ENCODE results near the gene ATP9B.
A peak's percentile ranks its signal among the peaks of the same experiment; 100 is the strongest.

The ATP9B gene

GRCh38 chr18:79195716-79196683 lies 126.8 kb downstream of the ATP9B start:
- no peak for DNase-seq (ENCODE audit: low read depth in 2 of 2)

- DNase-seq (ENCODE audit: low read depth in 2 of 2): no peak
These were observed 128.3 kb downstream of the ATP9B start for GRCh38 chr18:79197531-79197930.

DNA sequence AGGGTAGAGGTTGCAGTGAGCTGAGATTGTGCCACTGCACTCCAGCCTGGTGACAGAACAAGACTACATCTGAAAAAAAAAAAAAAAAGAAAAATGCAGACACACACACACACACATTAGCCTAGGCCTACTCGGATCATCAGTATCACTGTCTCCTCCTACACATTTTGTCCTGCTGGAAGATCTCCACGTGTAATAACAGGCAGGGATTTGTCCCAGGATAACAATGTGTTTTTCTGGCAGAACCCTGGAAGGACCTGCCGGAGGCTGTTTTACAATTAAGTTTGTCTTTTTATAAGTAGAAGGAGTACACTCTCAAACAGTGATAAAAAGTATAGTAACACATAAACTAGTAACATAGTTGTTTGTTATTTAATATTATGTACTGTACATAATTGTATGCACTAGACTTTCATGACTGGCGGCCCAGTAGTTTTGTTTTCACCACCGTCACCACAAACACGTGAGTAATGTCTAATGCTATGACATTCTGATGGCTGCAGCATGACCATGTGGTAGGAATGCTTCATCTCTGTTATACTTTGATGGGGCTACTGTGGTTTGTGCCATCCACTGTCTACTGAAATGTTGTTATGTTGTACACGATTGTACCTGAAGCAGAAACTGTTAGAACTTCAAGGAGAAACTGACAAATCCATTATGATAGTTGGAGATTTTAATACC lies 130.6 kb downstream of the ATP9B start:
- DNase-seq (ENCODE audit: low read depth in 2 of 2): no peak

DNA sequence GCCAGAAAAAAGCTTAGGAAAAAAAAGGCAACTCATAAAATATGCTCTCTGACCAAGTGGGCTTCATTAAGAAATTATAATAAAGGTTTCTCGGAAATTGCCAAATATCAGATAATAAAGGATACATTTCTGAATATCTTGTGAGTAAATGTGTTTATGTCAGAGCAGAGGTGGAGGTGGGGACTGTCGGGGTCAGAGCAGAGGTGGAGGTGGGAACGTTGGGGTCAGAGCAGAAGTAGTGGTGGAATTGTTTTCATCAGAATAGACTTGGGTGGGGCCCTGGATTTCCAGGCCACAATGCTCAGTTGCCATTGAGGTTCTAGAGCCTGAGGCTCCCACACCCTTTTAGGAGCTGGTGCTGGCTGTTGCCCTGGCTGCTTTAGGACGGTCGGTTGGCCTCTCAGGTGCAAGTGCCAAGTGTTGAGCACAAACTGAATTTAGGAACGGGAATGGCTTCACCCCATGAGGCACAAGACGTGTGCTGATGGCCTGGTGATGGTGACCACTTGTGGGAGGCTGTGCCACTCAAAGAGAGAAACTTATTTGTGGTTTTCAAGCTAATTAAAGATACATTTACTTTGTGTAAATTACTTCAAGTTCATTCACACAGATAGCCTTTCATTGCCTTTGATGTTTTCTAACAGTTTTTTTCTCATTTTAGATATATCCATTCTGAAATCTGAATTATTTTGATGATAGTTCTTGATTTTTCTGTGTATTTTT lies 131.5 kb downstream of the ATP9B start:
- DNase-seq (ENCODE audit: low read depth in 2 of 2): no peak

DNA sequence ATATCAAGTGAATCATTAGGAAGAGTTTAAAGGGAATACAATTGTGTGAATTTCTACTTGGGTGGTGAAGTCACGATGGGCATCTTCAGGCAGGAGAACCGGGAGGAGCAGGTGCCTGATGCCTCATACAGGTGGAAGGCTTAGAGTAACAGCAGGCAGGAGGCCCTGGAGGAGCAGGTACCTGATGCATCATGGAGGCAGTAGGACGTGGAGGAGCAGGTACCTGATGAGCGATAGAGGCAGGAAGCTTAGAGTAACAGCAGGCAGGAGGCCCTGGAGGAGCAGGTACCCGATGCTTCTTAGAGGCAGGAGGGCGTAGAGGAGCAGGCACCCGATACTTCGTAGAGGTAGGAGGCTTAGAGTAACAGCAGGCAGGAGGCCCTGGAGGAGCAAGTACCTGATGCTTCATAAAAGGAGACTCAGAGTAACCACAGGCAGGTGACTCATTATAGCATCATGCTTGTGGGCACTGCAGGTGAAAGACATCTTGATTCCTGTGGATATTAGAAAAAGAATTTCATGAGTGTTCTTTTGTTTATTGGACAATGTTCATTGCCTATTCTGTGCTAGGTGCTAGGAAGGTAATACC lies 133.9 kb downstream of the ATP9B start:
- DNase-seq (ENCODE audit: low read depth in 2 of 2): peak in 1 of 2 donors; percentile 30

DNA sequence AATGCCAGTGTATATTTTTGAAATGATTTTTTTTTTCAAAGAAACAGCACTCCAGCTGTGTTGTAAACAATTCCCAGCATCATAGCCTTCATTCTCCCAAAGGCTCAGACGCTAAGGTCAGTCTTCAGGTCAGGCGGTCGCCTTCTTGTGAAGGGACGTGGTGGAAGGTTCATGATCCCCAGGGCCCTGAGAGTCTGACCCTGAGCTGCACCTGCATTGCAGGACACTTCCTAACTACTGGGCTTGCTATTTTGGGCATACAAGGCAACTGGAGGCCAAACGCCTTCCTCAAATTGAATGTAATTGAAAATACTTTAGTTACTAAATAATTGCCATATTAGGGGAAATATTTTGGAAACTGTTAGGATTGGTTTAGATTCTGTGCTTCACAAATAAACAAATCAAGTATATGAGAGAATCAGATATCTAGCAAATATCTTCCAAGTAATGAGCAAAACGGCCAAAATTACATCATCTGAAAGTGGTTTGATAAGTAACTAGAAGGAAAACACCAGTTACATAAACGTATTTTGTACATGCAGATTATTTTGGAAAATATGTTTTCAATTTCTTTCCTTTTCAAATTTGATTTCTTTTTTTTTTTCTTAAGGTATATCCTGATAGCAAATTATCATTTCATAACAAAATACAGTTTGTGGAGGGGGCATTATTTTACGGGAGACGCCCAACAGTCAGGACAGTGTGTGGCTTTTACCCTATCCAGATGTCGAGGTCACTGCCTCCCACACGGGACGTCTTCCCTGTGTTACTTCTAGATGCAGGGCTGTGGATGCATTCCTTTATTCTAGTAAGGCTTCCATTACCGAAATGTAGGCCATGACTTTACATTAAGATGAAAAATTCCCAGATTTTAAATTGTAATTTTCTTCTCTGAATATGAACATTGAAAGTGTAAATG lies 136.0 kb downstream of the ATP9B start:
- DNase-seq (ENCODE audit: low read depth in 2 of 2): no peak

DNA sequence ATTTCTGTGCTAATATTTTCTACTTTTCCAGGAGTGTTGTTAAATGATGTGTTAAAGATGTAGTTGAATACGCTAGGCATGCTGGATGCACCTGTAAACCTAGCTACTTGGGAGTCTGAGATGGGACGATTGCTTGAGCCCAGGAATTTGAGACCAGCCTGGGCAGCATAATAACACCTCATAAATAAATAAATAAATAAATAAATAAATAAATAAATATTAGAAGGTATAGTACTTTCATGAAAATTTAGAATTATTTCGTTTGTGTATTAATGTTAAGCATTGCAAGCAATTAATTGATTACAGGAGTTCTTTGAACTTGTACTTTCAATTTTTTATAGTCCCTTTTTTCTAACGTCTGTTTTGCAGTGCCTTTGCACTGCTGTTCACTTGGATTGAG lies 137.2 kb downstream of the ATP9B start:
- no peak for DNase-seq (ENCODE audit: low read depth in 2 of 2)

GRCh38 chr18:79208906-79209305 lies 139.7 kb downstream of the ATP9B start:
- no peak for DNase-seq (ENCODE audit: low read depth in 2 of 2)

DNA sequence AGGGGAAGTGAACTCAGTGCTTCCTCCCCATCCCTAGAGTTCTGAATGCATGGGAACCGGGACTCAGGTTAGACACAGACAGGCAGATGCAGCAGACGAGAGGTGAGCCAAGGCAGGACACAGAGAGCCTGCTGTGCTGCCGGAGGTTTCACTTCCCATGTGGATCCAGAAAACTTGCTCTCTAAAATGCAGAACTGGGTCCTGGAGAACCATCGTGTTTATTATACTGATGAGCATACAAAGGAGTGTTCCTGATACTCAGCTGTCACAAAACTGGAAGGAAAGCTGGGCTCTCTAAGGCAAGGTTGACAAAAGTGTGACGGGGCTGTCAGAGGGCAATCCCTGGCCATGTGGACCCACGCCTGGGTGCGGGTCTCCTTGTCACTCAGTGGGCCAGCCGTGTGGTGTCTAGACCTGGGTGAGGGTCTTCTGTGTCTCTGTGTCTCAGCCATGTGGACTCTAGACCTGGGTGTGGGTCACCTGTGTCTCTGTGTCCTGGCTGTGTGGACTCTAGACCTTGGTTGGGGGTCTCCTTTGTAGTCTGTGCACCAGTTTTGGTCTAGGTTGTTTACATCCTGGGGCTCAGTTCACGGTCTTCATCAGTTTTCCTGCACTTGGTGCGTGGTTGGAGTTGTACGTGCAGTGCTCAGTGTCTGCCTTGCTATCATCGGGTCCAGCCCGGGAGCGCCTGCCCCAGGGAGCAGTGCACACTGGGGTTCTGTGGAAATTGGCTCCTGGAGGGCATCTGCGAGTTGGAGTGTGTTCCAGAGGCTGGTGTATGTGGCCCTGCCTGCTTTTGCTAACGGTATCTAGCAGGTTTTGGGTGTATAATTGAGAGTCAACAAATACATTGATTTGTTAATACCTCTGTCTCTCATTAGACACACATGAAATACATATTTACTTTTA lies 141.1 kb downstream of the ATP9B start:
- no peak for DNase-seq (ENCODE audit: low read depth in 2 of 2)

GRCh38 chr18:79211844-79212243 lies 142.7 kb downstream of the ATP9B start:
- DNase-seq (ENCODE audit: low read depth in 2 of 2): no peak

- no peak for DNase-seq (ENCODE audit: low read depth in 2 of 2)
These were observed 144.9 kb downstream of the ATP9B start for GRCh38 chr18:79214056-79214455.

DNA sequence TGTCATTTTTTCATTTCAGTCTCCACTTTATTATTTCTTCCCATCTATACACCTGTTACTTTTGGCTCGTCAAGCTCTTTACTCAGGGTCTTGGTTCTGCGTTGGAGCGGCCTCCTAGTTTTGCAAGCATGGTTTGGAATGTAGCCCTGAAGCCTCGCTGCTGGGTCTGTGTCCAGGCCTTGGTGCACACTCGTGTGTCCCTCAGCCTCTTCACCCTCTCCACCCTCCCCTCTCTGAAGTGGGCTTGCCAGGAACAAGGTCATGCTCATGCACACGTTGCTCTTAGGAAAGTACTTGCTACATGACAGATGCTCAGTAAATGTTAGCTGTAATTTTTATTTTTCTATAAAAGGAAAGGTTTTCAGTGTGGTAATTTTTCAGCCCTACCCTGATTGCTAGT lies 147.0 kb downstream of the ATP9B start:
- no peak for DNase-seq (ENCODE audit: low read depth in 2 of 2)

DNA sequence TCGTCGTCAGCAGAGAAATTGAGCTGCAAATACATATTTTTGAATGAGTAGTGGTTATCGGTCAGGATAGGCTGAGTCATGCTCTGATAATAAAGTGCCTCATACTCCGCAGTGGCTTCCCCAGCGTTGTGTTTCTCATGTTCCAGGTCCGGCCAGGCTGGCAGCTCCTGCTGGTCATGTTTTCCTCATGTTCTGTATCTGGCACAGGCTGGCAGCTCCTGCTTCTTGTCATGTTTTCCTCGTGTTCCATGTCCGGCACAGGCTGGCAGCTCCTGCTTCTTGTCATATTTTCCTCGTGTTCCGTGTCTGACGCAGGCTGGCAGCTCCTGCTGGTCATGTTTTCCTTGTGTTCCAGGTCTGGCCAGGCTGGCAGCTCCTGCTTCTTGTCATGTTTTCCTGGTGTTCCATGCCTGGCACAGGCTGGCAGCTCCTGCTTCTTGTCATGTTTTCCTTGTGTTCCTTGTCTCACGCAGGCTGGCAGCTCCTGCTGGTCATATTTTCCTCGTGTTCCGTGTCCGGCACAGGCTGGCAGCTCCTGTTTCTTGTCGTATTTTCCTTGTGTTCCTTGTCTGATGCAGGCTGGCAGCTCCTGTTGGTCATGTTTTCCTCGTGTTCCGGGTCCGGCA lies 148.9 kb downstream of the ATP9B start:
- no peak for DNase-seq (ENCODE audit: low read depth in 2 of 2)

GRCh38 chr18:79218605-79219190 lies 149.5 kb downstream of the ATP9B start:
- DNase-seq (ENCODE audit: low read depth in 2 of 2): no peak

GRCh38 chr18:79221136-79221535 lies 151.9 kb downstream of the ATP9B start:
- DNase-seq (ENCODE audit: low read depth in 2 of 2): no peak

DNA sequence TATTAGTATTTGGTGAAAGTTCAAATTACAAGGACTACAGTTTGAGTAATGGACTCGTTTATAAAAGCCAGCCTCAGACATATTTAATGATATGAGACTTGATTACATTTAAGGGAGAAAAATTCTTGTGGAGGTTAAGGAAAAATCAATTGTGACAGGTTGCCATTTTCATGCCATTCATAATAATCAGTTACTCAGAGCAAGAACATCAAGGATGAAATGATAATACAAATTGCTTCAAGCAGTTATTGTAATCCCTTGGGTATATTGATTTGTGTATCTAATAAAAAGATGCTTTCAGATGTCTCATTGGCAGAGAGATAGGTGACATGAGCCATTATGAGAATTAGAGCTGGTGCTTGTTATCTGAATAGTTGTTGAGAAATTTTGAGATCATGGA lies 153.6 kb downstream of the ATP9B start:
- no peak for DNase-seq (ENCODE audit: low read depth in 2 of 2)

DNA sequence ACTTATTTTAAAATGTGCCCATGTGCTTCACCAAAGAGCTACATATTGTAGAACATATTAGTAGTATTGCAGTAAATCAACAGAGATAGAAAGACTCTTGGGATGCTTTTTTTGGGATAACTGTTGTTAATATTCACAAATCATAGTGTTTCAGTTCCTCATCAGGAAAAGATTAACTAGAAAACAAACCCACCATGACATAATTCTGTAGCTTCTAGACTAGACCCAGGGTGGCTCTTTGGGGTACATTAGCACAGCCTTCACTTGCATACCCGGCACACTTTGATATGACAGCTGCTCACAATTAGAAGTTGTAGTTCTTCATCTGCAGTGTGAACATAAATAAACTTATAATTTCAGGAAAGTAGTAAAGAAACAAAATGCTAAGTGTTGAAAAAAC lies 154.2 kb downstream of the ATP9B start:
- no peak for DNase-seq (ENCODE audit: low read depth in 2 of 2)

GRCh38 chr18:79224381-79224780 lies 155.2 kb downstream of the ATP9B start:
- DNase-seq (ENCODE audit: low read depth in 2 of 2): no peak

DNA sequence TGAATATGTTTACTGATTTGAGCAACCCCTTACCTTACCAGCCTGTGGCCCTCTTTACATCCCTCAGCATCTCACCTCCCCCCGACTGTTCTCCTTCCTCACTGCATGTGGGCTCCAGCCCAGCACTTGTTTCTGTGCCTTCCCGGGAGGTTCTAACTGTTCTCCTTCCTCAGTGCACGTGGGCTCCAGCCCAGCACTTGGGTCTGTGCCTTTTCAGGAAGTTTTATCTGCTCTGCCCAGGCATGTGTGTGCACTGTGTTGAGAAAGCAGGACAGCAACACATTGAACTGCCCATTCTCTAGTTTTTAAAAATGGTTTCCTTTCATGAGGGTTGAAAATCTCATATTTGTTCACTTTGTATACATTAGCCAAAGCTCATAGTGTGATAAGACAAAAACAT lies 158.4 kb downstream of the ATP9B start:
- DNase-seq (ENCODE audit: low read depth in 2 of 2): no peak

Data from stimulated activated CD4-positive, alpha-beta T cell treated with anti-CD3 and anti-CD28 coated beads, Interleukin-1b, Interleukin-23, amount 100 ng/mL, for 4 hours (primary cell).